HG03571 (cell line): ENCODE measurements around the gene TNRC18.

ENCODE experiments used
- ATAC-seq: cut with Tn5 transposase; IDR thresholded peaks from one replicate; pipeline ENCODE4 v1.9.1; 2021; ENCODE audit not compliant: unreplicated experiment

The TNRC18 gene

DNA sequence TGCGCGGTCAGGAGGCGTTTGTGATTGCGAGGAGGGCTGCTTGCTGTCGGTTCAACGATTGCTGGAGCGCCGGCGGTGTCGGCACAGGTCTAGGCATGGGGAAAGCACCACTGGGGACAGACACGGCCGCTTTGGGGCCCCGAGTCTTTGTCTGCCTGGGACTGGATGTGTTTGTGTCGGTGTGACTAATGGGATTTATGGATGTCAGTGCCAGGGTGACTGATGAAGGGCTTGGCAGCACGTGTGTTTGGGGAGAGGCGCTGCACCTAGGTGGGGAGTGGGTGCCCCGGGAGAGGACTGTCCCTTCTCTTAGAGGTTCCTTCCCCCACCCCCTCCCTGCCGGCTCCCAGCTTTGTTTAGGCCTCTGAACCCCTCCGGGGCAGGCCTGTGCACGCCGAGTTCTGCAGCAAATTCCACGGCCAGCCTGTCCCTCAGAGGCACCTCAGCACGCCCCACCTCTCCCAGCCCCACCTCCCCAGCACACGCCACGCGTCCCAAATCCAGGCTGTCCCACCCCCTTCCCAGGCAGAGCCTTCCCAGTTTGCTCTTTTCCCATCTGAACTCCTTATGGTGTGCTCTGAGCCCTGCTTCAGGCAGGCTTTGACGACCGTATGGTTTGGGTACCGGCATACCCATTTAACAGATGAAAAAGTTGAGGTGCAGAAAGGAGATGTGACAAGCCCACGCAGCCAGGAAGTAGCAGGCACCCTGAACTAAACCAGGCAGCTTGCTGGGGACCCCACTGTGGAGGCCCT, 6.4 kb upstream of the TNRC18 start:
- no peak for ATAC-seq

DNA sequence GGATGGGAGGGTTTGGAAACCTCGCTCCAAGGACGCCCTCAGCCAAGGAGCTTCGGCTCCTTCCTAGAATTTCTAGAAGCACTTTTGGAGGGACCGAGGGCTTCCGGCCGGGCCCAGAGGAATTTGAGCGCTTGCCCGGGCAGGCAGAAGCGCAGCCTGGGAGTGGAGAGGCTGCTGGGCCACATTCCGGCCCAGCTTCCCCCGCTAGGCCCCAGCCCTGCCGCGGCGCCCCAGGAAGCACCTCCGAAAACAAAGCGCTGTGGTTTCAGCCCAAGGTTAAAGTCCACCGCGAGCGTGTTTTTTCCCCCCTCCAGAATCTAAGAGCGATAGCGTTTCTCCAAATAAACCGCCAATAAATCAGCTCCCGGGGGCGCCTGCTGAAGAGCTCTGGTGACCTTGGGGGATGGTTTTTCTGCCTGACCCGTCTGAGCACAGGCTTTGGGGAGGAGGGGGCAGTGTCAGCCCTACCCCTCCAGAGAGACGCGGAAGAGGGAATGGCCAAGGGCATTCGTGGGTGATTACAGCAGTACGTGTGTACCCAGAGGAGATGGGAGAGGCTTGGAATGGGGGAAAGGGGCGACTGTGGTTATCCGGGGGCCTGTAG, 5.7 kb upstream of the TNRC18 start:
- ATAC-seq = no peak

DNA sequence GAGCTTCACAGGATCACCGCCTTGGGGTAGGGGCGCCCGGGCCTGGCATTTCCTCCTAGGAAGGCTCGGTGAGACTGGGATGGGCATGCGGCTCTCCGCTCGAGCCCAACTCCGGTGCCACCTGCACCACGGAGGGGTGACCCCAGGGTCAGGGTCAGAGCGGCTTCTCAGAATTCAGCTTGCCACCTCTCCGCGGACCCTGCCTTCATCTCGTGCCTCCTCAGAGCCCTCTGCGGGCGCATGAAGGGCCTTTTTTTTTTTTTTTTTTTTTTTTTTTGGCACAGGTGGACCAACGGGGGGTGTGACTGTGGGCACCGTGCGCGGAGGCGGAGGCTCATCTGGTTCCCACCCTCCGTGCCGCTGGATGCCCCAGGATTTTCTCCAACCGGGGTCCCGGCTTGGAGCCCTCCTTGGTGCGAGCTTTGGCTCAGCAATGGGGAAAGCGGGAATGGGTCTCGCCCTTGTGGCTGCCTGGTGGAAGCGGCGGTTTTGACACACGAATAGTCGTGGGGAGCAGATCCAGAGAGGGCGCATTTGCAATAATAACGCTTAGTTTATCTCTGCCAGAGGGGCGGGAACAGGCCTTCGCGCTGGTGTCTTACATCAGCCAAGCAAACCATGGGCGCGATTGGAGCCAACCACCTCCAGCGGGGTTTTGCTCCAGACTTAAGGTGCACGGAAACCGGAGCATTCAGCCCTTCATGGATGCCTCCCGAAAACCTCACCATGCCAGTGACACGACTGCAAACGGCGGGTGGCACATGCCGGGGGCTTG, 5.0 kb upstream of the TNRC18 start:
- ATAC-seq = no peak

DNA sequence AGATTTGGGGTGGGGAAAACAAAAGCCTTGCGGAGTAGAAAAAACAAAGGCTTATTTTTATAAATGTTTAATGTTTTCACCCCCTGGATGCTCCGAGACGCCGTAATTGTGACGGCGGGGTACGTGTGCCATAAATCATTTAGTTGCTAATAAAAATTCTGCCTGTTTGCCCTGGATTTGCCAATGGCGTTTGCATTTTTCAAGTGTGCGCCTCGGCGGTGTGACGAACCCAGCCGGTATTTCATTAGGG, 2.5 kb upstream of the TNRC18 start:
- no peak for ATAC-seq

DNA sequence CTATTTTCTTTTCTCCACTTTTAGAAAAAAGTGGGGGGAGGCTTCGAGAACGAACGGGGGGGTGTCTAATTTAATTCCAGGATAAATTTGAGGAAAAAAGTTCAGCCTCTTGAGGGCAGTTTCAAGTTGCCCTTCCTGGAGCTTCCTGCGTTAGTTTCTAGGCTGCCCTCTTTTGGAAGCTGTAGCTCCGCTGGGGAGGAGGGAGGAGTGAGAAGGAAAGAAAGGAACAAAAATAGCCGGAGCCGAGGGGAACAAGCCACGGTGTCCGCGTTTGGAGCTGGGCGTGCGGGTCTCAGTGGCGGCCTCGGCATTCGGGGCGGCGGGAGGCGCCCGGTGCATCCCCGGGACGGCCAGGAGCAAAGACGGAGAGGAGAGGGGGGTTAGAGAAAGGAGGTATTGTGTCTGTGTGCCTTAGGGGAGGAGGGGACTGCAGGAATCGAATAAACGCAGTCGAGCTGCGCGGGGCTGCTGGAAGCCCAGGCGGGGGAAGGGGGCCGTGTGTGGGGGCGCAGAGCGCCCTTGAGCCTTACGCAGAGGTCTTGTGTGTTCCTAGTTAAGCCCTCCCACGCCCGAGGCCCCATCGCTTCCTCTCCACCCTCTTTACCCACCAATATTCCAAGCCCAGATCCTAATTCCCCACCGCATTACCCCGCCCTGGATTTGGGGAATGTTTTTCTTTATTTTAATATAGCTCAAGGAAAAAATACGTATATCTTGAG, 2.0 kb upstream of the TNRC18 start:
- ATAC-seq = no peak

DNA sequence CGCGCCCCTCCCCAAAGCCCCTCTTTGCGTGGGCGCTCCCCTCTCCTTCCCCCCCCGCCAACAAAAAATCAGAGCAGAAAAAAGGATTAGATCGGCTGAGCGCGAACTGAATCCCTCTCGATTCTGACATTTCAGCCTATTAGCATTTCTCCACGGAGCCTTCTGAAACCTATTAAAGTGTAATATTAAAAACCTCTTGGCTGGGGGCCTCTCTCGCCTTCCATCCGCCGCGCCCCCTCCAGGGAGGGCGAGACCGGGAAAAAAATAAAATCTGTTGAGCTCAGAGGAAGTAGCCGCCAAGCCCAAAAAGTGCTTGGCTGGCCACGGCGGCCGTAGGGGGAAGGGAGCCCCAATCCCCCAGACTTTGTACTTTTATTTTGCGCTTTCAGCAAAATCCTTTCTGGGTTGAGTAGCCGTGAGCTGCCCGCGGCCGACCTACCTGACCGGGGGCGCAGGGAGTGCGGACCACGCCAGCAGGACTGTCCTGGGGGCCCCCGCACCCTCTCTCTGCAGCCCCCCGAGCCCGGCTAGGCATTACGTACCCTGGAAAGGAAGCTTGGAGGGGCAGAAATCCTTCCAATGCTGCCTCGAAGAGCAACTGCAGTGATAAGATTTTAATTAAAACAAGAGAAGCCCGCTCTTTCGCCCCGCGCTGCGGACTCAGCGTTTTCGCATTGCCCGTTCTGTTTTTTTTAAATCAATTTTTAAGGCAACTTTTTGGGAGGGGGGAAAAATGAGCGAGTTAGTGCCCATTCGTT, 1.3 kb upstream of the TNRC18 start:
- ATAC-seq = no peak

DNA sequence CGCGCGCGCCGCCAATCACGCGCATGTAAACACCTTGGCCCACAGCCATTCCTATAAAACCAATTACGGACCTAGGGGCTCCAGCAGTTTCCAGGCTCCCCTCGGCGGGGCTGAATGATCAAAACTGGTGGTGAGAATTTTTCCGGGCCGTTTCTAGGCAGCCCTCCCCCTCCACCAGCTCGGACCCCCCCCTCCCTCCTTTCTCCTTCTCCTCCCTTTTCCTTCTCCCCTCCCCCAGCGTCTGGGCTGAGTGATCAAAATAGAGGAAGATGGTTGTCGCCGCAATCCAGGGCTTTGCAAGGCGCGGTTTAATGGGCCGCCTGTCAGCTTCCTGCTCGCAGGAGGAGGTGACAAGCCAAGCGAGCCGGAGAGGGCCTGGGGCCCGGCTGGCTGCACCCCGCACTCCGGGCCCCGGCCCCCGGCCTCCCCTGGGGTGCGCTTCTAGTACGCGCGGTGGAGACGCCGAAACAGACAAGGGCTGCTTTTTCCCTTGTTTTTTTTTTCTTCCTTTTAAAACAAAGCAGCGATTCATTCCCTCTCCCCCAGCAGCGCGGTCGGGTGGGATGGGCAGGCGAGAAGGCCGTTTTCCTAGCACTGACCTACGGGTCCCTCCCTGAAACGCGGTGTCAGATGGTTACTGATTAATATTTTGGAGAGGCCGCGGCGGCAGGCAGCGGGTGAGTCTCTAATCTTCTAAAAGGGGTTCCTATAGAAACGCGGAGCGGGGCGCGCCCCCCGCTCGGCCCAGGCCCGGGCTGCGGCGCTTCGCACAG, 528 bp upstream of the TNRC18 start:
- ATAC-seq = no peak

DNA sequence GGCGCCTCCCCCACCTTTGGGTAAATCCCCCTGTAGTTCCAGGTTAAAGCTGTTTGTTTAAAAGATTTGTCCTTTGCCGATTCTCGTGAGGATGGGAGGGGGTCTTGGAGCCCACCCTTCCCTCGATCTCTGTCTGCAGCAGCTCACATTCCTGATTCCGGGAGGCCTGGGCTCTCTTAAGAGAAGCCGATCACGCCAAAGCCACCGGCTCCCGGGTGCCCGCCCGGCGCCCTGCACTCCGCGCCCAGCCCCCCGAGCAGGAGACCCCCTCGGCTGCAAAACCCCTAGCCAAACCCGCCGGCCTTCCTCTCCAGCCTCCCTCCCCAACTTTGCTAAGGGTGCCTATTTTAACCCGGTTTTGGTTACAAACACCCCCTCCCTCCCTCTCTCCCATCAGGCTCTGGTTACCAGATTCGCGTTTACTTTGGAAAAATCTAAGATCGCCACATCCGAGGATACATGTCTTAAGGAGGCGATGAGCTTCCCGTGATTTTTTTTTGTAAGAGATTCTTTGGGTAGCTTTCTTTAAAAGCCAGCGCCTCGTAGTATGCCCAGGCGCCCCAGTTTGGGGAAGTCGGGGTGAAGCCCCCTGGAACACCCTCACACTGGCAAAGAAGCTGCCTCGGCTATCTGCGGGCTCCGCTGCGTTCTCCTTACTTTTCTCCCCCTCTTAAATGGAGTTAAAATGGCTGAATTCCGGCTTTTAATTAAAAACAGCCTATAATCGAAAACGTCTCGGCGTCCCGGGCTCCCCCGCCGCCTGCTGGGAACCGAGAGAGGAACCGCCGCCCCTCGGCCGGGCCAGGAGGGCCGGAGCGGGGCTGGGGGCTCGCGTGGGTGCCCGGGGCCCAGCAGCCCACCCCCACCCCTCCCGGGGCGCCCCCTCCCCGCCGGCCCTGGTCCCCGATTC, 983 bp downstream of the TNRC18 start:
- ATAC-seq = no peak

DNA sequence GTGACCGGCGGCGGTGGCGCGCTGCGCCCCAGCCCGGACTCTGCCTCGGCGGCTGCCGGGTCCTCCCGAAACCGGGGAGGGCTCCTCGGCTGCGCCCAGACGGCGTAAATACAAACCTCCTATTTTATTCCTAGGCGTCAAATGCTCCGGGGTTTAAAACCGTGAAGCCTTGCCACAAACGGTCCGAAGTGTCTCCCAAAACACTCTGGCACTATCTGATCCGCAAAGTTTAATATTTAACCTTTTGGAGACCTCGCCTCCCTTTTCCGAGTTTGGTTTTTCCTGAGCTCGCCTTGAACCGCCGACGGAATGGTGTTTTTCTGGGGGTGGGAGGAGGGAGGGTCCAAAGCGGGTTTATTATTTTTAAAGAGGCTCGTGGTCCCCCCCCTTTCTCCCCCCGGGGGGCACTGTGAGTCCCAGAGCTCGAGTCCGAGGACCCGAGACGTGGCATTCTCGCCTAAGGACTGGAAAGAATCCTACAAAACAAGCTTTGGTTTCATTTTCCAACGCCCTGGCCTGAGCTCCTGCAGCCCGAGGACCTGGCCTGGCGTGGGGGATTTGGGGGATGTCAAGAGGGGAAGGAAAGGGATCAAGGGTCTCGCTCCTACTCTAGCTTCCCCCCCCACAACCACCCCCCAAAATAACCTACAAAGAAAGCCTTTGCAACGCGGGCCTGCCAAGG, 1.8 kb downstream of the TNRC18 start:
- ATAC-seq = no peak

DNA sequence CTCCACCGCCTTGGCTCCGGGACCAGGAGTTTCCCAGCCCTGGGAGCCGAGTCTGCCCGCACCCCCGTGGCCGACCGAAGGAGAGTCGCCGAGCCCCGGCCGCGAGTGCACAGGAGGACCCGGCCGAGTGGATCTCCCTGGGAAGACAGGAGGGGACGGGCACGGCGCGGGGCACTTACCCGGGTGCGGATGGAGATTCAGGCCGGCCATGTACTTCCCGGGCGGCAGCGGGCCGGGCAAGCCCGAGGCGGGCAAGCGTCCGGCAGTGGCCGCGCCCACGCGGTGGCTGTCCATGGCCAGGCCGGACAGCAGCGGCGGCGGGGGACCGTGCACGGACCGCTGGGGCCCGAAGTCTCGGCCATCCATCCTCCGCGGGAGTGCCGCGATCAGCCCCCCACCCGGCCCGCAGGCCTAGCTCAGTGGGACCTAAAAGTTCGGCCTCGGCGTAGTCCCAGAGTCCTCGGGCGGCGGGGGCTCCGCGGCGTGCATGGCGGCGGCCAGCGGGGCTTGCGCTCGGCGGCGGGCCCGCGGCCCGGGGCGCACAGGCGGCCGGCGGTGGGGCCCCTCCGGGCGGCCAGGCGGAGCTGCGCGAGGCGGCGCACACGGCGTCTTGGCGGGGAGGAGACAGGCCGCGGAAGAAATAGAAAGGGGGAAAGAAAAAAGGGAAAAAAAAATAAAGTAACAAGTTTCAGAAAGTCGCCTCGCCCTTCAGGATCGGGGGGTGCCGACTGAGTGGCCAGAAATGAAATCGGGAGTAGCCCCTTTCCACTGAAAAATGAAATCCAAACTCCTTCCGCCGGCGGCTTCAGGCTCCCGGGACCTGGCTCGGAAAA, 2.5 kb downstream of the TNRC18 start:
- ATAC-seq = no peak

DNA sequence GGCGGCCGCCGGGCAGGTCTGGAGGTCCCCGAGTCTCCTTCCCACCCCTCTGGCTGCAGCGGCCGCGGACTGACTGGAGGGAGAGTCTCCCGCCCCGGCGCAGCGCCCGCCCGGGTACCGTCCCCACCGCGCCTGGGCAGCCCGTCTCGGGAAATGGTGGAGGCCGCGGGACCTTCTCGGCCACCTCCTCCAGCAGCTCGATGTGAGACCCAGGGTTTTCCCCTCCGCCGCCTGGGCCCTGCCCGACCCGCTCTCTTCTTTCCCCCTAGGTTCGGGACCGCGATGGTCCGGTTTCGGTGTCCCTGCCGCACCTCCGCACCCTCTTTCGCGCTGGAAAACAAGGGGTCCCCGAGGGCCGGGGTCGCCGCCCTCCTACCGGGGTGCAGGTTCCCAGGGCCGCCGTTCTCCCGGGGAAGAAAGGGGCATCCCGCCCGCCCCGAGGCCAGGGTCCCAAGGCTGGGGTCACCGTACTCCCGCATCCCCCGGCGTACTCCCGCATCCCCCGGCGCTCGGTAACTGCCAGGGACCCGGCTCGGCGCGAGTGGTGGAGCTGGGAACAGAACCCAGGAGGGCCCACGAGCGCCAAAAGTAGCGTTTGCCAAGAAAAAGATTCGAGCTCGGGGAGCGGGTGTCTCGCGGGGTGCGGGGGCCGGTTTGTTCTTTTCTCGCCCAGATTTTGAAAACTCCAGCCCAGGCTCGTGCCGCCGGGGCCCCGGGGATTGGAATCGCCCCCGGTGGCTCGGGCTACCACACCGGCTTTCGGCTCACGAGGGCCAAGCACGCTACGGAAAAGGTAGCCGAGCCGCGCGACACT, 3.4 kb downstream of the TNRC18 start:
- ATAC-seq = no peak

DNA sequence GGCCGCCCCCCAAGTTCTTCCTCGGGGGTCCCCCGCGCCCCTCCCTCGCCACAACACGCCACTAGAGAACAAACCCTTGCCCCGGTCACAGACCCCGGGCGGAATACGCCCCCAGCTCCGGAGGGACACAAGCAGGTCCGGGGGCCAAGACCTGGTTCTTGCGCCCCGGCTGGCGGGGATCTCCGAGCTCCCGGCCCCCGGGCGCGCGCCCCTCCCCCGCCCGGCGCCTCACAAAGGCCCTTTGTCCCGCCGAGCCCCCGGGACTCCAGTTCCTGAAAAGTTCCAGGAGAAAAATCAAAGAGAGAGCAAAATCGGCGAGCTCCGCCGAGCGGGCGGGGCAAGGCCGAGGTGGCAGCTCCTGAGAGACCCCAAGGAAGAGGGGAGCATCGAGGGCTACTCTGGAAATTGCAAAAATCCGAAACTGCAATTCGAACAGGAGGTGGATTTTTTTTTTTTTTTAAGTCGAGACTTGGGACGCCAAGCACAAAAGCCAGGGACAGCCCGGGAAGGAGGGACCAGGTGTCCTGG, 4.0 kb downstream of the TNRC18 start:
- no peak for ATAC-seq

DNA sequence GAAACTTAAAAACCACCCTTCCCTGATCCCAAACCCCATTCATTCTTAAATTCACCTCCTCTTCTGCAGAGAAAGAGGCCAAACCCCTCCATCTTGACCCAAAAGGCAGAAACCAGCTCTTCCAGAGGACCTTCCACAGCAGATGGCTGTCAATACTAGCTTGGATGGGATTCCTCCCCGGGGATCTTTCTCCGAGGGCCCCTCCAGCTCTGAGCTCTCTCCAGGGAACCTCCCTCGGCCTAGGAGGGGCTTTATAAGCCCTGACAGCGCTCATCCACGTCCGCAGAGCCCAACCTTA, 5.4 kb downstream of the TNRC18 start:
- no peak for ATAC-seq

DNA sequence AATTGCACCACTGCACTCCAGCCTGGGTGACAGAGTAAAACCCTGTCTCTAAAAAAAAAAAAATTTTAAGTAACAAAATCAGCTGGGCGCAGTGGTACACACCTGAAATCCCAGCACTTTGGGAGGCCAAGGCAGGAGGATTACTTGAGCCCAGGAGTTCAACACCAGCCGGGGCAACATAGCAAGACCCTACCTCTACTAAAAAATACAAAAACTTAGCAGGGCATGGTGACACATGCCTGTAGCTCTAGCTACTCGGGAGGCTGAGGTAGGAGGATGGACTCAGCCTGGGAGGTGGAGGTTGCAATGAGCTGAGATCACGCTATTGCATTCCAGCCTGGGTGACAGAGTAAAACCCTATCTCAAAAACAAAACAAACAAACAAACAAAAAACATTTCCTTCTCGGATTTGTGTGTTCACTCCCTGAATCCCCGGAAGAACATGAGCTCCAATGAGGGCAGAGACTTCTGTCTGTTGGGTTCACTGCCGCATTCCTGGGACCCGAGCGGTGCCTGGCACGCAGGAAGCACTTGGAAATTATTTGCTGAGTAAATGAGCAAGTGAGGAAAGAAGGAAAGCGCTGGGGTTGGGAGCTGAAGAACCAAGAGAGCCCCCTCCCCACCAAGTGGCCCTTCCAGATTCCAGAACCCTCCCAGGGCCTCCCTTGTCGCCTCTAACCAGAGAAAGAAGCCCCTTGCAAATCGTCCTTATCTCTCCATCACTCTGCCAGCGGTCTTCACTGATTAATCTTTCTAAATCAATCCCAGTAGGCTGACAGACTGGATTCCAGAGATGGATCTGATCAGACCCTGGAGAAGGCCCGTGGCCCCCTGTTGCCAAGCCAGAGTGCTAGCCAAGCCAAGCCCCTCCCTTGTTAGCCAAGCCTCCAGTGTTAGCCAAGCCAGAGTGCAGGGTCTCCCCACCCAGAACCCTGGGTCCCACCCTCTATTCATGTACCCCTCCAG, 6.2 kb downstream of the TNRC18 start:
- no peak for ATAC-seq

DNA sequence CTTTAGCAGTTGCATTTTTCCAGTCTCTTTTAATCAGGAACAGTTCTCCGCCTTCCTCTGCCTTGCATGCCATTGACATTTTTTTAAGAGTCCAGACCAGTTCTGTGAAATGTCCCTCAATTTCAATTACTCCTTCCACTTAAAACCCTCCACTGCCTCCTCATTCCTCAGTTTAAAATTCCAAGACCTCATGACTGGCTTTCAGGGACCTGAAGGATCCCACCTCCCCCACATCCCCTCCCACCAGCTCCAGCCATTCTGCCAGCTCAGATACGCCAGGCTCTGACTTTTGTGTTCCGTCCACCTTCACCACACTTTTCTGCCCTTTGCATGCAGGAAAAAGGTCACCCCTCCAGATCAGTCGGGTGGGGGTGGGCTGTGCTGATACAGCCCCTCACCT, 8.7 kb downstream of the TNRC18 start:
- ATAC-seq = no peak

DNA sequence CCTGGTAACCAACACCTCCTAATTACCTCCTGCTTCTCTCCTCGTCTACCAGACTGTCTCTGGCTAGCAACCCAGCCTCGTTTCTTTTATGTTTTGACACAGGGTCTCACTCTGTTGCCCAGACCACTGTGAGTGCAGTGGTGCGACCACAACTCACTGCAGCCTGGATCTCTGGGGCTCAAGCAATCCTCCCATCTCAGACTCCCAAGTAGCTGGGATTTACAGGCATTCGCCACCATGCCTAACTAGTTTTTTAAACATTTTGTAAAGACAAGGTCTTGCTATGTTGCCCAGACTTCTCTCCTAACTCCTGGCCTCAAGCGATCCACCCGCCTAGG, 10.2 kb downstream of the TNRC18 start:
- no peak for ATAC-seq
